OCI-LY3 (cell line): Measurements from ENCODE around the gene EPPIN.

ENCODE experiments used
- EZH2phosphoT487 ChIP-seq: fragments of 200-600 bp; shearing (Covaris generic); IDR thresholded peaks from 2 replicates; pipeline ENCODE4 v1.6.1; 2018; ENCODE audit warnings: antibody characterized with exemption, mixed run types, low read depth
- TF ChIP-seq, protein P1 (sequence below): fragments of 200-600, 300-600 bp; sonication (generic); IDR thresholded peaks from 2 replicates; pipeline ENCODE4 v1.5.1; 2014; ENCODE audit warnings: antibody characterized with exemption, low read length, low read depth

DNA sequence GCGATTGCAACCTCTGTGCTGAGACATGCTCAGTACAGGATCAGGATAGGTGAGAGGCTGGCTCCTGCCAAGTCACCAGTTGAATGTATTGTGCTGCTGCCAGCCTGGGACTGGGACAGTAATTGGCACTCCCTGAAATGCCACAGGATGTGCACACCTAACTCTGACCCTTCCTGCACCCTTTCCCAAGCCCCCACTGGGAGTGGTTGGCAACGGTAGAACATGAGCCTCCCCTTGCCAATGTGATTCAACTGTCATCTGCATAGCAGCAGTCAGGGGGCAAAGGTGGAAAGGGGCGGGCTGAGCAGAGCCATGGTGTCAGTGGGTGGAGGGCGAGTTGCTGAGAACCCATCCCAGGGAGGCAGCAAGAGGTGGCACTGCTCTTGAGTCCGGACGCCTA is 47.2 kb downstream of the EPPIN start:
- TF ChIP-seq, protein P1, sequence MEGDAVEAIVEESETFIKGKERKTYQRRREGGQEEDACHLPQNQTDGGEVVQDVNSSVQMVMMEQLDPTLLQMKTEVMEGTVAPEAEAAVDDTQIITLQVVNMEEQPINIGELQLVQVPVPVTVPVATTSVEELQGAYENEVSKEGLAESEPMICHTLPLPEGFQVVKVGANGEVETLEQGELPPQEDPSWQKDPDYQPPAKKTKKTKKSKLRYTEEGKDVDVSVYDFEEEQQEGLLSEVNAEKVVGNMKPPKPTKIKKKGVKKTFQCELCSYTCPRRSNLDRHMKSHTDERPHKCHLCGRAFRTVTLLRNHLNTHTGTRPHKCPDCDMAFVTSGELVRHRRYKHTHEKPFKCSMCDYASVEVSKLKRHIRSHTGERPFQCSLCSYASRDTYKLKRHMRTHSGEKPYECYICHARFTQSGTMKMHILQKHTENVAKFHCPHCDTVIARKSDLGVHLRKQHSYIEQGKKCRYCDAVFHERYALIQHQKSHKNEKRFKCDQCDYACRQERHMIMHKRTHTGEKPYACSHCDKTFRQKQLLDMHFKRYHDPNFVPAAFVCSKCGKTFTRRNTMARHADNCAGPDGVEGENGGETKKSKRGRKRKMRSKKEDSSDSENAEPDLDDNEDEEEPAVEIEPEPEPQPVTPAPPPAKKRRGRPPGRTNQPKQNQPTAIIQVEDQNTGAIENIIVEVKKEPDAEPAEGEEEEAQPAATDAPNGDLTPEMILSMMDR = no peak
- no peak for TF ChIP-seq EZH2phosphoT487
